ENCODE measurements around the gene IFNA14. TPM values are rescaled to one million over a fixed set of nuclear protein-coding genes. Genes with fewer than 3 reads are reported as not detected.

IFNA14 gene
- total and polyA plus RNA-seq, 2 experiments from 2014 or later, result not detected

DNA sequence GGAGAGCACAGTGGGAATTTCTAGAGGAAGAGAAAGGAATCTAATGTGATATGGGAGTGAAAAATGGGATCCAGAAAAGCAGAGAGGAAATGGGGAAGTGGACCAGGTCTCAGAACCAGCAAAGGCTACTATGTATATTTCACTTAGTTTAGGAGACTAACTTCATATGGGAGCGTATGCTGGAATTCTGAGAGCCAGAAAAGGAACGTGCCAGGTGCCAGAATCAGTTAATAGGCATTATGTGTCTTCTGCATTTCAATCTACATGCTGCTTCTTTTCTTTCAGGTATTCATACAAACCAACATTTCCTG lies 28.5 kb upstream of the IFNA14 start:
- no peaks in the 10 kb centered on the region for H3K9me3 ChIP-seq (ENCODE audit: low read depth)

GRCh38 chr9:21267485-21268346 lies 27.9 kb upstream of the IFNA14 start:
- no peaks in the 10 kb centered on the region for H3K79me2 ChIP-seq (ENCODE audit: insufficient read depth)
- no peak overlapping the region for H3K27ac ChIP-seq
- no peaks in the 10 kb centered on the region for H3K9me2 ChIP-seq (ENCODE audit: insufficient read depth)
- no peak overlapping the region for H3K4me2 ChIP-seq (ENCODE audit: unreplicated experiment)
- H3K27me3 ChIP-seq (replicated peaks; ENCODE audit: insufficient read depth), result peaks cover 50% of the 10 kb centered on the region
- in situ Hi-C loops (cut with MboI), result no loop called here
- no peak overlapping the region for H2AFZ ChIP-seq
- H3K9ac ChIP-seq, result no peak overlapping the region
- H4K20me1 ChIP-seq (ENCODE audit: insufficient read depth), result no peaks in the 10 kb centered on the region
- no peak overlapping the region for H3K4me3 ChIP-seq
- no peaks in the 10 kb centered on the region for H3K9me3 ChIP-seq (ENCODE audit: low read depth)
- no peak for DNase-seq
- TF ChIP-seq EZH2phosphoT487 (IDR thresholded peaks at IDR 0.05; ENCODE audit: insufficient read depth, low read depth), result no peak
- TF ChIP-seq EZH2 (IDR thresholded peaks at IDR 0.05; ENCODE audit: insufficient read depth, poor library complexity, severe bottlenecking), result no peak
- H3K4me1 ChIP-seq (ENCODE audit: insufficient read depth), result no peaks in the 10 kb centered on the region
- no peaks in the 10 kb centered on the region for H3K36me3 ChIP-seq (ENCODE audit: low read depth)
- WGBS, 2 experiments (ENCODE audit: low coverage in 1 of 2, low lambda C conversion rate in 2 of 2, missing lambda C conversion rate in 2 of 2), result 29 to 32% methylated on average over 4 of the region's 4 CpGs
- H3F3A ChIP-seq (ENCODE audit: insufficient read depth), result no peaks in the 10 kb centered on the region

More for the DNA sequence above, 28.5 kb upstream of the IFNA14 start:
- 6 to 10% methylated on average over 2 of the region's 2 CpGs for WGBS, 2 experiments (ENCODE audit: low coverage in 1 of 2, low lambda C conversion rate in 2 of 2, missing lambda C conversion rate in 2 of 2)
- no peak overlapping the region for H2AFZ ChIP-seq
- H3K79me2 ChIP-seq (ENCODE audit: insufficient read depth), result no peaks in the 10 kb centered on the region
- H3K36me3 ChIP-seq (ENCODE audit: low read depth), result no peaks in the 10 kb centered on the region
- no peak overlapping the region for H3K9ac ChIP-seq
- no peaks in the 10 kb centered on the region for H4K20me1 ChIP-seq (ENCODE audit: insufficient read depth)
- H3K27me3 ChIP-seq (replicated peaks; ENCODE audit: insufficient read depth), result peaks cover 47% of the 10 kb centered on the region
- no peaks in the 10 kb centered on the region for H3K4me1 ChIP-seq (ENCODE audit: insufficient read depth)
- no peak overlapping the region for H3K27ac ChIP-seq
- in situ Hi-C loops (cut with MboI), result no loop called here
- H3K9me2 ChIP-seq (ENCODE audit: insufficient read depth), result no peaks in the 10 kb centered on the region
- no peaks in the 10 kb centered on the region for H3F3A ChIP-seq (ENCODE audit: insufficient read depth)
- no peak overlapping the region for H3K4me2 ChIP-seq (ENCODE audit: unreplicated experiment)
- DNase-seq, result no peak
- TF ChIP-seq EZH2 (IDR thresholded peaks at IDR 0.05; ENCODE audit: insufficient read depth, poor library complexity, severe bottlenecking) (no peak), EZH2phosphoT487 (IDR thresholded peaks at IDR 0.05; ENCODE audit: insufficient read depth, low read depth) (no peak)
- no peak overlapping the region for H3K4me3 ChIP-seq

DNA sequence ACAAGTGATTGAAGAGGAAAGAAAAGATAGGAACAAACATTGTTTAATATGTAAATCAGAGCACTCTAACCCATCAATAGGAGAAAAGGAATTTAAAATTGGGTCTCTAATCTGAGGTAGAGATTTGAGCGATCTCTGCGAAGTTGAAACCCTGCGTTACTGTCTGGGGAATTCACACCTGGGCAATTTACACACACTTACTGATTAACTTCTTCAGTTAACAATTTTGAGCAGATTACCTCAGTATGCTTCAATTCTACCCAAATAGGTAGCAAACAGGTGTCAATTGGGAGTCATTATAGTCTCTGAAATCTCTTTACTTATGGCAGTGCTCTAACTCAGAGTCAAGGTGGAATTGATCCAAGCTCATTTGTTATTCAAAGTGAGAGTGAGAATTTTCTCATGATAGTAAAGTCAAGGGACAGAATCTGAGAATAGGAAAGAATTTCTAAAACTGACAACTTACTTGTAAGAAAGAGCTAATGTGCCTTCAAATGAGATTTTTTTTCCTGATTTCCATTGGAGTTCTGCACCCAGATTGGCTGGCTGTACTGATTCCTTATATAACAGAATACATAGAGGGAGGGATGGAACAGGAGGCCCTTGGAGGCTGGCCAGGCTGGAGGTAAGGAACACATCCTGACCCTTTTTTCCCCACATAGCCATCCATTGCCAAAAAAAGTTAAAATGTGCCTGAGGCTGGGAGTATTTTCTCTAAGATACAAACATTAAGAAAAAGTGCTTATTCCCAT lies 27.1 kb upstream of the IFNA14 start:
- Histone ChIP-seq H4K20me1 (ENCODE audit: insufficient read depth) (no peaks in the 10 kb centered on the region), H3K9me2 (ENCODE audit: insufficient read depth) (no peaks in the 10 kb centered on the region), H3K9me3 (ENCODE audit: low read depth) (no peaks in the 10 kb centered on the region), H3K36me3 (ENCODE audit: low read depth) (no peaks in the 10 kb centered on the region), H3K27ac (no peak overlapping the region), H3K4me3 (no peak overlapping the region), H3K4me2 (ENCODE audit: unreplicated experiment) (no peak overlapping the region), H2AFZ (no peak overlapping the region), H3K9ac (no peak overlapping the region), H3F3A (ENCODE audit: insufficient read depth) (no peaks in the 10 kb centered on the region), H3K79me2 (ENCODE audit: insufficient read depth) (no peaks in the 10 kb centered on the region), H3K4me1 (ENCODE audit: insufficient read depth) (no peaks in the 10 kb centered on the region), H3K27me3 (replicated peaks; ENCODE audit: insufficient read depth) (peaks cover 50% of the 10 kb centered on the region)
- TF ChIP-seq EZH2 (IDR thresholded peaks at IDR 0.05; ENCODE audit: insufficient read depth, poor library complexity, severe bottlenecking) (no peak), EZH2phosphoT487 (IDR thresholded peaks at IDR 0.05; ENCODE audit: insufficient read depth, low read depth) (no peak)
- in situ Hi-C loops (cut with MboI), result no loop called here
- WGBS, 2 experiments (ENCODE audit: low coverage in 1 of 2, low lambda C conversion rate in 2 of 2, missing lambda C conversion rate in 2 of 2), result 11 to 16% methylated on average over 3 of the region's 3 CpGs
- no peak for DNase-seq

GRCh38 chr9:21265421-21266189 lies 25.8 kb upstream of the IFNA14 start:
- no peak for TF ChIP-seq EZH2 (IDR thresholded peaks at IDR 0.05; ENCODE audit: insufficient read depth, poor library complexity, severe bottlenecking)
- TF ChIP-seq EZH2phosphoT487 (IDR thresholded peaks at IDR 0.05; ENCODE audit: insufficient read depth, low read depth), result no peak
- no peaks in the 10 kb centered on the region for H3F3A ChIP-seq (ENCODE audit: insufficient read depth)
- H3K27me3 ChIP-seq (replicated peaks; ENCODE audit: insufficient read depth), result peaks cover 54% of the 10 kb centered on the region
- no peak for DNase-seq
- no peaks in the 10 kb centered on the region for H3K9me3 ChIP-seq (ENCODE audit: low read depth)
- H3K4me3 ChIP-seq, result no peak overlapping the region
- WGBS, 2 experiments (ENCODE audit: low coverage in 1 of 2, low lambda C conversion rate in 2 of 2, missing lambda C conversion rate in 2 of 2), result 17 to 36% methylated on average over 1 of the region's 1 CpG
- no peak overlapping the region for H2AFZ ChIP-seq
- in situ Hi-C loops (cut with MboI), result no loop called here
- H3K27ac ChIP-seq, result no peak overlapping the region
- H3K9me2 ChIP-seq (ENCODE audit: insufficient read depth), result no peaks in the 10 kb centered on the region
- no peak overlapping the region for H3K4me2 ChIP-seq (ENCODE audit: unreplicated experiment)
- H4K20me1 ChIP-seq (ENCODE audit: insufficient read depth), result no peaks in the 10 kb centered on the region
- H3K4me1 ChIP-seq (ENCODE audit: insufficient read depth), result no peaks in the 10 kb centered on the region
- H3K9ac ChIP-seq, result no peak overlapping the region
- no peaks in the 10 kb centered on the region for H3K36me3 ChIP-seq (ENCODE audit: low read depth)
- no peaks in the 10 kb centered on the region for H3K79me2 ChIP-seq (ENCODE audit: insufficient read depth)
